Mucosa of gallbladder (tissue), 1 donor: ENCODE results near the gene CLEC4E. TPM values are rescaled to one million over a fixed set of nuclear protein-coding genes. Genes with fewer than 3 reads are reported as not detected.
A peak's percentile ranks its signal among the peaks of the same experiment; 100 is the strongest.
"Not testable (repeated sequence)": the region's sequence is repeated elsewhere in the genome, so short reads cannot be mapped to it uniquely, and the experiment has no call there.

Experiments
- DNase-seq: peaks from one replicate; pipeline ENCODE4 v3.0.0-alpha.2; 2020; ENCODE audit warnings: low spot score
- total RNA-seq: library from RNA; stranded (reverse); gene quantifications from one replicate; pipeline ENCODE4 v1.2.1, GENCODE V29; 2021
- donor health status: DM: no; HTN: no; CAD: no.

The CLEC4E gene
- 7.8 TPM for total RNA-seq

GRCh38 chr12:8540831-8541230 is at the start of gene CLEC4E:
CLEC4E (minus strand) TSS chr12:8540905; CDS start chr12:8540797, 108 bp downstream.
- not testable (repeated sequence) for DNase-seq

GRCh38 chr12:8589679-8590078 is 49.0 kb upstream of the CLEC4E start:
- no peak for DNase-seq

- DNase-seq, result not testable (repeated sequence)
These were observed 43.8 kb upstream of the CLEC4E start for GRCh38 chr12:8584478-8584877.

- DNase-seq, result no peak
These were observed 43.3 kb upstream of the CLEC4E start for GRCh38 chr12:8584004-8584403.

GRCh38 chr12:8581098-8581784 is 40.5 kb upstream of the CLEC4E start:
- no peak for DNase-seq

GRCh38 chr12:8577879-8578278 is 37.2 kb upstream of the CLEC4E start:
- no peak for DNase-seq

GRCh38 chr12:8572507-8572906 is 31.8 kb upstream of the CLEC4E start:
- no peak for DNase-seq

- DNase-seq, result no peak
These were observed 25.8 kb upstream of the CLEC4E start for GRCh38 chr12:8566525-8566924.

GRCh38 chr12:8566052-8566451 is 25.3 kb upstream of the CLEC4E start:
- not testable (repeated sequence) for DNase-seq

GRCh38 chr12:8564656-8565055 is 24.0 kb upstream of the CLEC4E start:
- no peak for DNase-seq

- no peak for DNase-seq
These were observed 22.7 kb upstream of the CLEC4E start for GRCh38 chr12:8563356-8563755.

GRCh38 chr12:8562310-8562709 is 21.6 kb upstream of the CLEC4E start:
- DNase-seq, result no peak

GRCh38 chr12:8561011-8561410 is 20.3 kb upstream of the CLEC4E start:
- no peak for DNase-seq

GRCh38 chr12:8559676-8560075 is 19.0 kb upstream of the CLEC4E start:
- DNase-seq, result no peak

- no peak for DNase-seq
These were observed 15.9 kb upstream of the CLEC4E start for GRCh38 chr12:8556531-8557097.

- no peak for DNase-seq
These were observed 13.9 kb upstream of the CLEC4E start for GRCh38 chr12:8554451-8555195.

- DNase-seq, result no peak
These were observed 12.5 kb upstream of the CLEC4E start for GRCh38 chr12:8553088-8553627.

- DNase-seq, result no peak
These were observed 8.7 kb upstream of the CLEC4E start for GRCh38 chr12:8549381-8549780.

- DNase-seq, result no peak
These were observed 7.5 kb upstream of the CLEC4E start for GRCh38 chr12:8548192-8548591.

- no peak for DNase-seq
These were observed 6.9 kb upstream of the CLEC4E start for GRCh38 chr12:8547645-8548044.

GRCh38 chr12:8546591-8546990 is 5.9 kb upstream of the CLEC4E start:
- DNase-seq, result no peak

- peak; percentile 84 for DNase-seq
These were observed 3.6 kb upstream of the CLEC4E start for GRCh38 chr12:8544295-8544694.

GRCh38 chr12:8541562-8541961 is 857 bp upstream of the CLEC4E start:
- no peak for DNase-seq
